IMR-90 (cell line): Measurements from ENCODE around the gene IRGQ. TPM values are rescaled to one million over a fixed set of nuclear protein-coding genes. Genes with fewer than 3 reads are reported as not detected.

Experiments used
- ATAC-seq: fragments of 200-7000 bp; cut with Tn5 transposase; 2 replicates; pipeline ENCODE4 v1.9.1; 2020; ENCODE audit warnings: low read depth, mild to moderate bottlenecking, moderate library complexity
- BruUV-seq: library from RNA; stranded (reverse); fragments of 400-500 nt; replicated peaks from 2 replicates; lab custom pipeline; 2021; lab: Mats Ljungman, UMichigan
- CTCF ChIA-PET: fragments of 300-600 bp; formaldehyde crosslinking; extraction: SDS; loops from one replicate; lab custom pipeline; 2021; ENCODE audit warnings: antibody characterized with exemption; lab: Yijun Ruan, JAX
- POLR2A ChIA-PET: fragments of 300-600 bp; sonication (Branson Sonifier 250); formaldehyde crosslinking; loops from one replicate; lab custom pipeline; 2022; ENCODE audit warnings: antibody characterized with exemption; ENCODE audit not compliant: unreplicated experiment; lab: Charles Lee
- DNase-seq: peaks from one replicate; pipeline ENCODE4 v3.0.0; 2013
- H2AFZ ChIP-seq: replicated peaks from 2 replicates; pipeline ENCODE3; 2013; ENCODE audit warnings: low read length, mild to moderate bottlenecking; ENCODE audit not compliant: poor library complexity
- H2AK5ac ChIP-seq: 2 replicates; pipeline ENCODE4 v1.6.1; 2013; ENCODE audit warnings: low read depth, low read length, inconsistent platforms
- H2AK9ac ChIP-seq: replicated peaks from 2 replicates; pipeline ENCODE3; 2013; ENCODE audit warnings: mild to moderate bottlenecking, low read depth, low read length, moderate library complexity; ENCODE audit not compliant: poor library complexity
- H2BK120ac ChIP-seq: 2 replicates; pipeline ENCODE4 v1.6.1; 2013; ENCODE audit warnings: low read depth, low read length, inconsistent platforms
- H2BK15ac ChIP-seq: 3 replicates; pipeline ENCODE4 v1.6.1; 2013; ENCODE audit warnings: low read depth, low read length, inconsistent platforms
- H2BK20ac ChIP-seq: 2 replicates; pipeline ENCODE4 v1.6.1; 2013; ENCODE audit warnings: low read depth, mild to moderate bottlenecking, inconsistent platforms, low read length, moderate library complexity
- H2BK5ac ChIP-seq: 2 replicates; pipeline ENCODE4 v1.6.1; 2013; ENCODE audit warnings: mild to moderate bottlenecking, low read depth, low read length, inconsistent platforms; ENCODE audit not compliant: poor library complexity, severe bottlenecking
- H3K14ac ChIP-seq: replicated peaks from 2 replicates; pipeline ENCODE4 v1.6.1; 2013; ENCODE audit warnings: low read depth, low read length, inconsistent platforms
- H3K18ac ChIP-seq: 2 replicates; pipeline ENCODE4 v1.6.1; 2013; ENCODE audit warnings: low read depth, low read length, control low read depth
- H3K23ac ChIP-seq: 2 replicates; pipeline ENCODE4 v1.6.1; 2013; ENCODE audit warnings: low read depth, low read length, inconsistent platforms
- H3K27ac ChIP-seq: 2 replicates; pipeline ENCODE4 v1.5.1; 2013; ENCODE audit warnings: mild to moderate bottlenecking, control low read depth, low read length; ENCODE audit not compliant: insufficient read depth
- H3K27me3 ChIP-seq: 2 replicates; pipeline ENCODE4 v1.6.1; 2013; ENCODE audit warnings: low read length; ENCODE audit not compliant: control insufficient read depth, insufficient read depth
- H3K36me3 ChIP-seq: 2 replicates; pipeline ENCODE4 v1.6.1; 2013; ENCODE audit warnings: low read length, mixed read lengths; ENCODE audit not compliant: control insufficient read depth, insufficient read depth
- H3K4ac ChIP-seq: 2 replicates; pipeline ENCODE4 v1.6.1; 2013; ENCODE audit warnings: low read depth, low read length, inconsistent platforms
- H3K4me1 ChIP-seq: 2 replicates; pipeline ENCODE4 v1.6.1; 2013; ENCODE audit warnings: low read length, mixed read lengths; ENCODE audit not compliant: control insufficient read depth, insufficient read depth
- H3K4me2 ChIP-seq: 2 replicates; pipeline ENCODE4 v1.6.1; 2013; ENCODE audit warnings: low read depth, mild to moderate bottlenecking, control low read depth, low read length, moderate library complexity
- H3K4me3 ChIP-seq: 2 replicates; pipeline ENCODE4 v1.5.1; 2013; ENCODE audit warnings: low read depth, mild to moderate bottlenecking, control low read depth, low read length, moderate library complexity; ENCODE audit not compliant: insufficient read depth
- H3K56ac ChIP-seq: 2 replicates; pipeline ENCODE4 v1.6.1; 2013; ENCODE audit warnings: low read length, inconsistent platforms; ENCODE audit not compliant: insufficient read depth; ENCODE audit errors: extremely low read depth
- H3K79me1 ChIP-seq, 2 experiments: 2 replicates each; pipeline ENCODE4 v1.6.1; 2013; ENCODE audit warnings: low read length in 2 of 2, inconsistent platforms in 1 of 2, low read depth in 1 of 2
- H3K9ac ChIP-seq: 2 replicates; pipeline ENCODE4 v1.6.1; 2013; ENCODE audit warnings: low read depth, low read length, control low read depth
- H3K9me1 ChIP-seq: 2 replicates; pipeline ENCODE4 v1.6.1; 2013; ENCODE audit warnings: low read length, inconsistent platforms; ENCODE audit not compliant: insufficient read depth
- H3K9me3 ChIP-seq: 2 replicates; pipeline ENCODE4 v1.6.1; 2013; ENCODE audit warnings: low read length; ENCODE audit not compliant: control insufficient read depth, insufficient read depth
- H4K20me1 ChIP-seq: 2 replicates; pipeline ENCODE4 v1.6.1; 2013; ENCODE audit warnings: low read length, inconsistent platforms; ENCODE audit not compliant: insufficient read depth
- H4K5ac ChIP-seq: 2 replicates; pipeline ENCODE4 v1.6.1; 2013; ENCODE audit warnings: mild to moderate bottlenecking, low read depth, low read length, control low read depth
- H4K8ac ChIP-seq, 2 experiments: 2 replicates each; pipeline ENCODE4 v1.6.1; 2013; ENCODE audit warnings: low read depth in 2 of 2, low read length in 2 of 2, control low read depth in 1 of 2, inconsistent platforms in 1 of 2
- H4K91ac ChIP-seq: 2 replicates; pipeline ENCODE4 v1.6.1; 2013; ENCODE audit warnings: low read depth, low read length, inconsistent platforms; ENCODE audit not compliant: insufficient read depth
- MAFK ChIP-seq: IDR thresholded peaks from 2 replicates; pipeline ENCODE4 v1.6.1; 2012; ENCODE audit warnings: low read depth, low read length, improper control_type of control experiment
- WGBS, 2 experiments: methylation state at CpG; one replicate each; pipeline versions ENCODE4 v1.1.5 to v1.1.7; 2013; ENCODE audit warnings: missing lambda C conversion rate in 2 of 2; ENCODE audit not compliant: insufficient read length in 1 of 2; ENCODE audit errors: extremely low coverage in 2 of 2; 5-methylcytosine and 5-hydroxymethylcytosine counted together
- dilution Hi-C: fragments of 300-500 bp; cut with HindIII; formaldehyde crosslinking; loops from one replicate; pipeline ENCODE4 v1.14.3; 2018; ENCODE audit warnings: low sequenced_read_pairs; ENCODE audit not compliant: unreplicated experiment
- in situ Hi-C: fragments of 300-500 bp; cut with MboI; formaldehyde crosslinking; loops from 3 replicates; pipeline ENCODE4 v1.14.3; 2019; ENCODE audit warnings: low sequenced_read_pairs, inconsistent platforms, mixed read lengths
- intact Hi-C: fragments of 100-400 bp; cut with micrococcal nuclease; formaldehyde crosslinking; loops from 2 replicates; pipeline ENCODE4 v1.10.0; 2022
- polyA plus RNA-seq, 3 experiments: library from polyadenylated mRNA; depleted of rRNA; stranded (reverse); fragments of >200 nt; gene quantifications; 2 replicates each; pipeline ENCODE4 v1.2.3, GENCODE V29; 2012; ENCODE audit warnings: low replicate concordance in 1 of 3
- total RNA-seq: library from RNA; depleted of rRNA; stranded (reverse); fragments of >200 nt; gene quantifications from 2 replicates; pipeline ENCODE4 v1.2.3, GENCODE V29; 2012
- TF ChIP-seq, protein P1 (sequence below): fragments of 150-350 bp; IDR thresholded peaks from 2 replicates; pipeline ENCODE4 v1.6.1; 2017; ENCODE audit warnings: mild to moderate bottlenecking, antibody characterized with exemption, low read length, low read depth

Gene IRGQ
- total and polyA plus RNA-seq, 2 of the 4 experiments (the other 2 are of a cell fraction): 9.0 to 9.9 TPM

DNA sequence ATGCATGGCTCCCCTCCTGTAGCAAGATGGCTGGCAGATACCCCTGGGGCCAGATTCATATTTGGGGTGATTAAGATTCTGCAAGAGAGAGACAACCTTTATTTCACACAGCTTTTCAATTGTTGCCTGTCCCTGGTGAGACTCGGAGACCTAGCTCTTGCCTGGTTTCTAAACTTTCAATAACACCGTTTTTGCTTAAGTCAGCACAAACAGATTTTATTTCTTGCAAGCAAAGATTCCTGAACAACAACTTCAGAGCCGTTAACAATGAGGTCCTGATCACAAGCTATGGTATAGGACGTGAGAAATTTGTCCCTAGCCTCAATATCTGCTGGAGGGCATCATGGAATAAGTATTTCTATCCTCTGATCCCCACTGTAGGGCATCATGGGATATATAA is 46.6 kb upstream of the IRGQ start:
- Histone ChIP-seq H2BK5ac (no peak overlapping the region), H4K8ac (no peak overlapping the region), H2AK9ac (no peak overlapping the region), H3K14ac (no peak overlapping the region), H2BK20ac (no peak overlapping the region), H3K9me1 (no peaks in the 10 kb centered on the region), H3K79me1 (no peaks in the 10 kb centered on the region; a peak in 1 of 4 replicates), H3K4me3 (no peak overlapping the region), H2AFZ (no peak overlapping the region), H2BK15ac (no peak overlapping the region), H3K23ac (no peak overlapping the region), H3K9me3 (no peaks in the 10 kb centered on the region), H4K91ac (no peak overlapping the region), H2AK5ac (no peak overlapping the region), H3K18ac (no peak overlapping the region), H3K27ac (no peak overlapping the region), H3K4me1 (peaks cover 5% of the 10 kb centered on the region), H3K56ac (no peak overlapping the region), H3K4me2 (no peak overlapping the region), H3K27me3 (peaks cover 27% of the 10 kb centered on the region), H3K36me3 (peaks cover 5% of the 10 kb centered on the region), H3K9ac (no peak overlapping the region), H4K20me1 (no peaks in the 10 kb centered on the region), H3K4ac (no peak overlapping the region), H4K5ac (no peak overlapping the region), H2BK120ac (no peak overlapping the region)
- dilution Hi-C loops (no loop called here), in situ Hi-C loops (no loop called here), intact Hi-C loops (no loop called here)
- ATAC-seq (no peak), DNase-seq (no peak)
- TF ChIP-seq, protein P1, sequence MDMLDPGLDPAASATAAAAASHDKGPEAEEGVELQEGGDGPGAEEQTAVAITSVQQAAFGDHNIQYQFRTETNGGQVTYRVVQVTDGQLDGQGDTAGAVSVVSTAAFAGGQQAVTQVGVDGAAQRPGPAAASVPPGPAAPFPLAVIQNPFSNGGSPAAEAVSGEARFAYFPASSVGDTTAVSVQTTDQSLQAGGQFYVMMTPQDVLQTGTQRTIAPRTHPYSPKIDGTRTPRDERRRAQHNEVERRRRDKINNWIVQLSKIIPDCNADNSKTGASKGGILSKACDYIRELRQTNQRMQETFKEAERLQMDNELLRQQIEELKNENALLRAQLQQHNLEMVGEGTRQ: no peak
- TF ChIP-seq MAFK: peak; percentile 98
- CTCF ChIA-PET: no interaction called here
- WGBS, 2 experiments: 79% methylated on average over 2 of the region's 4 CpGs; no CpG with 5 or more reads in 1 of the 2 experiments
- no TSS peak for BruUV-seq
- POLR2A ChIA-PET: no interaction called here
